ENCODE results near the gene SRPRB.
"Not testable (repeated sequence)": the region's sequence is repeated elsewhere in the genome, so short reads cannot be mapped to it uniquely, and the experiment has no call there.

Gene SRPRB

GRCh38 chr3:133767607-133768006 is 38.0 kb upstream of the SRPRB start:
- DNase-seq: no peak

GRCh38 chr3:133769536-133769935 is 36.1 kb upstream of the SRPRB start:
- TF ChIP-seq GATA1 (IDR thresholded peaks at IDR 0.05; ENCODE audit: low read depth, low read length) (no peak), POLR2A (IDR thresholded peaks at IDR 0.05; ENCODE audit: low read length) (no peak)
- DNase-seq: no peak

More at GRCh38 chr3:133767607-133768006, 38.0 kb upstream of the SRPRB start:
- TF ChIP-seq GATA1 (IDR thresholded peaks at IDR 0.05; ENCODE audit: low read depth, low read length): no peak
- TF ChIP-seq POLR2A (IDR thresholded peaks at IDR 0.05; ENCODE audit: low read length): no peak

- no peak for DNase-seq
- TF ChIP-seq POLR2A (IDR thresholded peaks at IDR 0.05; ENCODE audit: low read length) (no peak), GATA1 (IDR thresholded peaks at IDR 0.05; ENCODE audit: low read depth, low read length) (no peak)
Measured at GRCh38 chr3:133773732-133774131, 31.9 kb upstream of the SRPRB start.

DNA sequence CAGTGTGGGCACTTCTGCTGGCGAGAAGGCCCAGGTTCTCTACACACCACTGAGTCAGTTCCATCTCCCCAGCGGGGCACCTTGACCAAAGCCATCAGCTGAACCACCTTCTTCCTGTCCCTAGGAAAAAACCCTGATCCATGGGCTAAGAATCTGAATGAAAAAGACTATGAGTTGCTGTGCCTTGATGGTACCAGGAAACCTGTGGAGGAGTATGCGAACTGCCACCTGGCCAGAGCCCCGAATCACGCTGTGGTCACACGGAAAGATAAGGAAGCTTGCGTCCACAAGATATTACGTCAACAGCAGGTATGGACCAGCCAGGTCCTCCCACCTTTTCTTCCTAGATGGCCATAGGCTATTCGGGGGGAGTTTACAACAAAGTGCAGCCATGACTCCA is 30.3 kb upstream of the SRPRB start:
- TF ChIP-seq GATA1 (IDR thresholded peaks at IDR 0.05; ENCODE audit: low read depth, low read length) (no peak), POLR2A (IDR thresholded peaks at IDR 0.05; ENCODE audit: low read length) (no peak)
- no peak for DNase-seq

DNA sequence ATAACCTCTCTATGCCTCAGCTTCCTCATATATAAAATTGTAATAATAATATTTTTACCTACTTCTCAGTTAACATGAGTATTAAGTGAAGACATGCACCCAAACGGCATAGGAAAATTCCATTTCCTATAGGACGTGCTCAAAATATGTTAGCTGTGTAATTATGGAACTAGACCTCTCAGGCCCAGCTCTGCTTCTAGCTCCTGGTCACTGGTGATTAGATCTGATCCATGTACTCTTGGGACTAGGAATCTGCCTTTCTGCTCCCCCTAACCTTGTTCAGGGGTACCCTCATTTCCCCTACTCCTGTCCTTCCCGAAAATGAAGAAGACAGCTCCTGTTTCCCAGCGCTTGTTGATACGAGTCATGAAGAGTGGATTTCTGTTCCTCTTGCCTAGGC is 29.8 kb upstream of the SRPRB start:
- DNase-seq: no peak
- TF ChIP-seq POLR2A (IDR thresholded peaks at IDR 0.05; ENCODE audit: low read length) (no peak), GATA1 (IDR thresholded peaks at IDR 0.05; ENCODE audit: low read depth, low read length) (no peak)

- DNase-seq: no peak
- TF ChIP-seq POLR2A (IDR thresholded peaks at IDR 0.05; ENCODE audit: low read length) (no peak), GATA1 (IDR thresholded peaks at IDR 0.05; ENCODE audit: low read depth, low read length) (no peak)
Measured at GRCh38 chr3:133776794-133777438, 28.7 kb upstream of the SRPRB start.

DNA sequence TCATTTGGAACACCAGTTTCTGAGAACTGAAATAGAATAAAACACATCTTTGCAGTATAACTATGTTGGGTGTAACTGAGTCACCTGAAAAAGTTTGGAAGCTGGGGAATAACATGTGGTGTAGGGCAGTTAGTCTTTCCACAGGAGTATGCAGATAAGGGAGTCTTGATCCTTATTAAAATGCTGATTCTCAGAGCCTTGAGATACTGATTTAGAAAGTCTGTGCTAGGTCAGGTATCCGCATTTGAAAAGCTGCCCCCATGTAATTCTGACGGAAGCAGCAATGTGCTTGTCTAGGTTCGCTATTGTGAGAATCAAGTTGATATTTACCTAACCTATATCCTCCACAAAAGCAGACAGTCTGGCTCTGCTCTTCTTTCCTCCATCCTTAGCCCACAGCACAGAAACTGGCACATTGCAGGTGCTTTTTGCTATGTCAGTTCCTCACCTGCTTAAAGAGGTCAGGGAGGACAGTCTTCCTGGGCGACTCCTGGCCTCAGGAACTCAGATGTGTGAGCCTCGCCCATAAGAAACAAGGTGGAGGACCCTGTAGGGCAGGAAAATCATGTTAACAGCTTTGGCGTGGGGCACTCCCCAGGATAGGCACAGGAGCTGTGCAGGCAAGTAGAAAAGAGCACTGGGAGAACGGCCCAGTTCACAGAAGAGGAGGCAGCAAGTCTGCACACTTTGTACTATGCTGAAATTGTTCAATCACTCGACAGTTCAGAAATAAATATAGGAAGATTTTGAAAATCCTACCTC is 27.6 kb upstream of the SRPRB start:
- no peak for DNase-seq
- TF ChIP-seq POLR2A (IDR thresholded peaks at IDR 0.05; ENCODE audit: low read length) (no peak), GATA1 (IDR thresholded peaks at IDR 0.05; ENCODE audit: low read depth, low read length) (no peak)

DNA sequence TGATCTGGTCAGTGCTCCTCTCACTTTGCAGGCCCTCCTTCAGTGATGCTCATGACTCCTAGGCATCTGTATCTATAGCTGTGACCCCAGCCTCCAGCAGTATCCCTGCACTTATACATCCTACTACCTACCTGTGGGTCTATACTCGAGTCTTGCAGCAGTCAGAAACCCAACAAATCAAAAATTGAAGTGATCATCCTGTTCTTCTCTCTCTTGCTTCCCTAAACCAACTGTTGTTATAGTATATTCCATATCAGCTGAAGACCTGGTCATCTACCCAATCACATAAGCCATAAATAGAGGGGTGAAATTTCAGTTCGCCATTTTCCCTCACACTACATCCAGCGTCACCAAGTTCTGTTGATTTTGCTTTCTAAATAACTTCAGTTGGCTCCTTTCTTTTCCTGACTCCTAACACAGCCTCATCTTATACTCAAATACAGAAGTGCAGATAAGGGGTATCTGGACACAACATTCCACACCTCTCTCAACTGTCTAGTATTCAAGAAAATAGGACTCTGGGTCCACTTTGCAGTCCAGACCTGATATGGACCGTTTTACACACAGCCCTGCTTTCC is 25.9 kb upstream of the SRPRB start:
- TF ChIP-seq GATA1 (IDR thresholded peaks at IDR 0.05; ENCODE audit: low read depth, low read length): no peak
- no peak for TF ChIP-seq POLR2A (IDR thresholded peaks at IDR 0.05; ENCODE audit: low read length)

GRCh38 chr3:133780756-133781155 is 24.9 kb upstream of the SRPRB start:
- DNase-seq: not testable (repeated sequence)

More for the DNA sequence above, 25.9 kb upstream of the SRPRB start:
- no peak for DNase-seq

- TF ChIP-seq GATA1 (IDR thresholded peaks at IDR 0.05; ENCODE audit: low read depth, low read length) (no peak), POLR2A (IDR thresholded peaks at IDR 0.05; ENCODE audit: low read length) (no peak)
Measured at GRCh38 chr3:133781570-133781969, 24.0 kb upstream of the SRPRB start.

DNA sequence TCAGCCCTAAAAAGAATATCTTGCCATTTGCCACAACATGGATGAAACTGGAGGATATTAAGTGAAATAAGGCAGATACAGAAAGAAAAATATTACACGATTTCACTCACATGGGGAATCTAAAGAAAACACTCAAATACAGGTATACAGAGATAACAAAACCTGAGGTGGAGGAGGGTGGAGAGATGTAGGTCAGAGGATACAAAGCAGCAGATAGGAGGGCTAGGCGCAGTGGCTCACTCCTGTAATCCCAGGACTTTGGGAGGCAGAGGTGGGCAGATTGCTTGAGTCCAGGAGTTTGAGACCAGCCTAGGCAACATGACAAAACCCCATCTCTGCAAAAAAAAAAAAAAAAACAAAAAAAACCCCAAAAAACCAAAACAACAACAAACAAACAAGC is 23.2 kb upstream of the SRPRB start:
- TF ChIP-seq GATA1 (IDR thresholded peaks at IDR 0.05; ENCODE audit: low read depth, low read length) (no peak), POLR2A (IDR thresholded peaks at IDR 0.05; ENCODE audit: low read length) (no peak)
- DNase-seq: no peak

More at GRCh38 chr3:133781570-133781969, 24.0 kb upstream of the SRPRB start:
- DNase-seq: no peak

DNA sequence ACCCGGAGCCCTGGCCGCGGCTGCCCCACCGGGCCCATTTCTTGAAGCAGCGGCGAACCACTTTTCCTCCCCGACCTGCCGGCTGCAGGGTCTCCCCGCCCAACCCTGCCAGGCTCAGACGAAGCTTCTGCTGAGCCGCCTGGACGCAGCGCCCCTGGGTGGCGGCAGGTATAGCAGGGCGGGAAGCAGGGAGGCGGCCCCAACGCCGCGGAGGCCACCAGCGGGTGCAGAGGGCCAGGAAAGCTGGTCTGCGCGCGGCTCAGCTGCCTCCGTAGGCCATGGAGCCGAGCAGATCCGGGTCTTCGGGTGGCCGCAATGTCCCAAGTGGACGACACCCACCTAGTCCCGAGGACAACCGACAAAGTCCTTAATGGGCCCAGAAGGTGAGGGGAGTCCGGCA is 21.9 kb upstream of the SRPRB start:
- TF ChIP-seq GATA1 (IDR thresholded peaks at IDR 0.05; ENCODE audit: low read depth, low read length) (no peak), POLR2A (IDR thresholded peaks at IDR 0.05; ENCODE audit: low read length) (no peak)
- DNase-seq: no peak

- TF ChIP-seq GATA1 (IDR thresholded peaks at IDR 0.05; ENCODE audit: low read depth, low read length): no peak
- TF ChIP-seq POLR2A (IDR thresholded peaks at IDR 0.05; ENCODE audit: low read length): no peak
- no peak for DNase-seq
Measured at GRCh38 chr3:133788024-133788423, 17.6 kb upstream of the SRPRB start.

- DNase-seq: peak; percentile 38 to 44
- TF ChIP-seq POLR2A (IDR thresholded peaks at IDR 0.05; ENCODE audit: low read length) (no peak), GATA1 (IDR thresholded peaks at IDR 0.05; ENCODE audit: low read depth, low read length) (no peak)
Measured at GRCh38 chr3:133792171-133792763, 13.3 kb upstream of the SRPRB start.
